ENCODE data around the gene SASH1.
"Not testable (repeated sequence)": the region's sequence is repeated elsewhere in the genome, so short reads cannot be mapped to it uniquely, and the experiment has no call there.

- TF ChIP-seq CTCF (conservative IDR thresholded peaks at IDR 0.05 in 1 of 2, IDR thresholded peaks at IDR 0.05 in 1 of 2; ENCODE audit: low read depth in 1 of 2, low read length in 2 of 2); EZH2 (IDR thresholded peaks at IDR 0.05; ENCODE audit: low read length, missing control alignments): not testable (repeated sequence)
These were observed 39.4 kb downstream of the SASH1 start for GRCh38 chr6:148382051-148382450.
